HepG2 (cell line): ENCODE data around the gene ANKHD1. TPM values are rescaled to one million over a fixed set of nuclear protein-coding genes. Genes with fewer than 3 reads are reported as not detected.

ENCODE experiments used
- ATF1 ChIP-seq: IDR thresholded peaks from 2 replicates; pipeline ENCODE4 v1.6.1; 2016; ENCODE audit warnings: mild to moderate bottlenecking, control low read depth
- CBFB ChIP-seq: sonication (generic); formaldehyde crosslinking; IDR thresholded peaks from 2 replicates; pipeline ENCODE4 v1.4.0; 2020; ENCODE audit warnings: missing genetic modification reagents
- ELF1 ChIP-seq: sonication (generic); formaldehyde crosslinking; IDR thresholded peaks from 2 replicates; pipeline ENCODE4 v1.4.0; 2020; ENCODE audit warnings: missing genetic modification reagents
- FOXO1 ChIP-seq: sonication (generic); formaldehyde crosslinking; IDR thresholded peaks from 2 replicates; pipeline ENCODE4 v1.4.0; 2020; ENCODE audit warnings: missing genetic modification reagents
- HNF4A ChIP-seq: sonication (generic); formaldehyde crosslinking; IDR thresholded peaks from 2 replicates; pipeline ENCODE4 v1.4.0; 2020; ENCODE audit warnings: missing genetic modification reagents
- MYC ChIP-seq: sonication (generic); formaldehyde crosslinking; IDR thresholded peaks from 2 replicates; pipeline ENCODE4 v1.9.0; 2021; ENCODE audit warnings: missing genetic modification reagents, borderline replicate concordance
- REPIN1 ChIP-seq: sonication (generic); formaldehyde crosslinking; IDR thresholded peaks from 2 replicates; pipeline ENCODE4 v1.8.0; 2022; ENCODE audit warnings: missing genetic modification reagents, low read depth, mild to moderate bottlenecking, borderline replicate concordance
- SIX1 ChIP-seq: sonication (generic); formaldehyde crosslinking; IDR thresholded peaks from 2 replicates; pipeline ENCODE4 v1.4.0; 2020; ENCODE audit warnings: missing genetic modification reagents, borderline replicate concordance
- SP2 ChIP-seq: sonication (generic); formaldehyde crosslinking; IDR thresholded peaks from 2 replicates; pipeline ENCODE4 v1.5.1; 2020; ENCODE audit warnings: mild to moderate bottlenecking, missing genetic modification reagents
- ZFAT ChIP-seq: sonication (generic); formaldehyde crosslinking; conservative IDR thresholded peaks from 2 replicates; pipeline ENCODE4 v1.8.1; 2023; ENCODE audit warnings: missing genetic modification reagents, inconsistent platforms
- ZNF224 ChIP-seq: sonication (generic); formaldehyde crosslinking; IDR thresholded peaks from 2 replicates; pipeline ENCODE4 v1.5.0; 2020; ENCODE audit warnings: mild to moderate bottlenecking, missing genetic modification reagents
- ZNF615 ChIP-seq: sonication (generic); formaldehyde crosslinking; IDR thresholded peaks from 2 replicates; pipeline ENCODE4 v1.5.0; 2020; ENCODE audit warnings: mild to moderate bottlenecking, missing genetic modification reagents, borderline replicate concordance
- polyA plus RNA-seq, 8 experiments: library from polyadenylated mRNA; depleted of rRNA in 3 of 8; stranded (reverse) in 7 of 8; unstranded in 1 of 8; fragments of >200 nt; fragmentation: Illumina TruSeq in 4 of 8; extraction: Trizol in 4 of 8; gene quantifications; 2 replicates each; pipeline versions ENCODE4 v1.2.1 to v1.2.3, GENCODE V29; 2011 to 2016; ENCODE audit warnings: low read depth in 4 of 8, missing spikeins in 1 of 8, mixed read lengths in 1 of 8; ENCODE audit not compliant: insufficient read depth in 1 of 8
- total RNA-seq, 5 experiments: library from RNA; depleted of rRNA; stranded (reverse); fragments of >200 nt; fragmentation: Illumina TruSeq; extraction: Trizol; gene quantifications; 2 replicates each; pipeline ENCODE4 v1.2.3, GENCODE V29; 2016; ENCODE audit warnings: low read depth in 1 of 5
- TF ChIP-seq, protein P1 (sequence below): IDR thresholded peaks from 2 replicates; pipeline ENCODE4 v1.4.0; 2020; ENCODE audit warnings: mild to moderate bottlenecking, missing genetic modification reagents
- TF ChIP-seq, protein P2 (sequence below): sonication (generic); formaldehyde crosslinking; IDR thresholded peaks from 2 replicates; pipeline ENCODE4 v1.4.0; 2020; ENCODE audit warnings: missing genetic modification reagents, low read depth, mild to moderate bottlenecking, borderline replicate concordance
- TF ChIP-seq, protein P3 (sequence below): sonication (generic); formaldehyde crosslinking; IDR thresholded peaks from 2 replicates; pipeline ENCODE4 v1.4.0; 2020; ENCODE audit warnings: mild to moderate bottlenecking, missing genetic modification reagents, borderline replicate concordance
- TF ChIP-seq, protein P4 (sequence below): sonication (generic); formaldehyde crosslinking; IDR thresholded peaks from 2 replicates; pipeline ENCODE4 v1.8.1; 2023; ENCODE audit warnings: mild to moderate bottlenecking, missing genetic modification reagents
- TF ChIP-seq, protein P5 (sequence below): sonication (generic); formaldehyde crosslinking; conservative IDR thresholded peaks from 2 replicates; pipeline ENCODE4 v1.8.0; 2022; ENCODE audit warnings: low read depth, missing genetic modification reagents

ANKHD1 gene
- total and polyA plus RNA-seq, 2 of the 13 experiments (the other 11 are each of a cell fraction or from before 2014, with no cell fraction given), result 69.9 to 82.0 TPM

DNA sequence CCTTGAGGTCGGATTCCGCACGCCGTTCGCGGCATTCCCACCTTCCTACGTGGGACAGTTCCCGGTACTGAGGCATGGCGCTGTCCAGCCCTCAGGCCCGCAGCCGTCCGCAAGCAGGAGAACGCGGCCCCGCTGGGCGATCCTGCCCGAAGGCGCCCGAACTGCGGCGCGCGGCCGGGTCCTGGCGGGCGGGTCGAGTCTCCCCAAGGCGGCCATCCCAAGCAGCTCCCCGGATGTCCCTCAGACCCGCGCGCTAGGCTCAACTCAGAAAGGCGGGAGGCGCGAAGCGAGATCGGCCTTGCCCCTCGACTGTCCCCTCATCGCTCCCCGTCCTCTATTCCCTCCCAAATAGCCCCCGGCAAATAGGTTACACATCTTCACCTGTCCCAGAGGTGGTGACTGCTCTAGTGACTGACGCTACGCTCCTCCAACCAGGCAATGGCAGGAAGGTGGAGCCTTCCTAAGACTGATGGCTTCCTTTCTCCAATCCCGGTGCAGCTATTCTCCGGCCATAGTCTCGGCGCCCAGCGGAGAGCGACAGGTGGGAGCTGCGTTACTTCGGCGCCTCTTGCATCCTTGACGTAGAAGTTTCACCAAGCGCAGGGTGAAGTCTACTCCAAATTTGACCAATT lies 787 bp upstream of the ANKHD1 start (continued):
- TF ChIP-seq, protein P1, sequence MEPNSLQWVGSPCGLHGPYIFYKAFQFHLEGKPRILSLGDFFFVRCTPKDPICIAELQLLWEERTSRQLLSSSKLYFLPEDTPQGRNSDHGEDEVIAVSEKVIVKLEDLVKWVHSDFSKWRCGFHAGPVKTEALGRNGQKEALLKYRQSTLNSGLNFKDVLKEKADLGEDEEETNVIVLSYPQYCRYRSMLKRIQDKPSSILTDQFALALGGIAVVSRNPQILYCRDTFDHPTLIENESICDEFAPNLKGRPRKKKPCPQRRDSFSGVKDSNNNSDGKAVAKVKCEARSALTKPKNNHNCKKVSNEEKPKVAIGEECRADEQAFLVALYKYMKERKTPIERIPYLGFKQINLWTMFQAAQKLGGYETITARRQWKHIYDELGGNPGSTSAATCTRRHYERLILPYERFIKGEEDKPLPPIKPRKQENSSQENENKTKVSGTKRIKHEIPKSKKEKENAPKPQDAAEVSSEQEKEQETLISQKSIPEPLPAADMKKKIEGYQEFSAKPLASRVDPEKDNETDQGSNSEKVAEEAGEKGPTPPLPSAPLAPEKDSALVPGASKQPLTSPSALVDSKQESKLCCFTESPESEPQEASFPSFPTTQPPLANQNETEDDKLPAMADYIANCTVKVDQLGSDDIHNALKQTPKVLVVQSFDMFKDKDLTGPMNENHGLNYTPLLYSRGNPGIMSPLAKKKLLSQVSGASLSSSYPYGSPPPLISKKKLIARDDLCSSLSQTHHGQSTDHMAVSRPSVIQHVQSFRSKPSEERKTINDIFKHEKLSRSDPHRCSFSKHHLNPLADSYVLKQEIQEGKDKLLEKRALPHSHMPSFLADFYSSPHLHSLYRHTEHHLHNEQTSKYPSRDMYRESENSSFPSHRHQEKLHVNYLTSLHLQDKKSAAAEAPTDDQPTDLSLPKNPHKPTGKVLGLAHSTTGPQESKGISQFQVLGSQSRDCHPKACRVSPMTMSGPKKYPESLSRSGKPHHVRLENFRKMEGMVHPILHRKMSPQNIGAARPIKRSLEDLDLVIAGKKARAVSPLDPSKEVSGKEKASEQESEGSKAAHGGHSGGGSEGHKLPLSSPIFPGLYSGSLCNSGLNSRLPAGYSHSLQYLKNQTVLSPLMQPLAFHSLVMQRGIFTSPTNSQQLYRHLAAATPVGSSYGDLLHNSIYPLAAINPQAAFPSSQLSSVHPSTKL (CRISPR knock-in tag), result peak; percentile 69
- TF ChIP-seq CBFB (CRISPR knock-in tag) (no peak; the same call in 1 of the 2 replicates), ATF1 (CRISPR knock-in tag) (no peak), FOXO1 (CRISPR knock-in tag) (peak; percentile 68), ELF1 (no peak), HNF4A (peak; percentile 27; the same call in 1 of the 2 replicates), ZFAT (CRISPR knock-in tag) (no peak), ZNF615 (CRISPR knock-in tag) (no peak), REPIN1 (CRISPR knock-in tag) (peak; percentile 20; the same call in 1 of the 2 replicates), SP2 (CRISPR knock-in tag) (peak; percentile 75; the same call in 1 of the 2 replicates), SIX1 (CRISPR knock-in tag) (no peak), ZNF224 (CRISPR knock-in tag) (no peak), MYC (CRISPR knock-in tag) (peak; percentile 83)
- TF ChIP-seq, protein P2, sequence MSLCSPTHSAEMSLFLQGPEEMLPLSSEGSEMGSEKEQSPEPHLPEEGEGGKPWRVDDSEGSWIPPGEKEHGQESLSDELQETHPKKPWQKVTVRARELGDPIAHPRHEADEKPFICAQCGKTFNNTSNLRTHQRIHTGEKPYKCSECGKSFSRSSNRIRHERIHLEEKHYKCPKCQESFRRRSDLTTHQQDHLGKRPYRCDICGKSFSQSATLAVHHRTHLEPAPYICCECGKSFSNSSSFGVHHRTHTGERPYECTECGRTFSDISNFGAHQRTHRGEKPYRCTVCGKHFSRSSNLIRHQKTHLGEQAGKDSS (CRISPR knock-in tag), result peak; percentile 76; the same call in 1 of the 2 replicates
- TF ChIP-seq, protein P3, sequence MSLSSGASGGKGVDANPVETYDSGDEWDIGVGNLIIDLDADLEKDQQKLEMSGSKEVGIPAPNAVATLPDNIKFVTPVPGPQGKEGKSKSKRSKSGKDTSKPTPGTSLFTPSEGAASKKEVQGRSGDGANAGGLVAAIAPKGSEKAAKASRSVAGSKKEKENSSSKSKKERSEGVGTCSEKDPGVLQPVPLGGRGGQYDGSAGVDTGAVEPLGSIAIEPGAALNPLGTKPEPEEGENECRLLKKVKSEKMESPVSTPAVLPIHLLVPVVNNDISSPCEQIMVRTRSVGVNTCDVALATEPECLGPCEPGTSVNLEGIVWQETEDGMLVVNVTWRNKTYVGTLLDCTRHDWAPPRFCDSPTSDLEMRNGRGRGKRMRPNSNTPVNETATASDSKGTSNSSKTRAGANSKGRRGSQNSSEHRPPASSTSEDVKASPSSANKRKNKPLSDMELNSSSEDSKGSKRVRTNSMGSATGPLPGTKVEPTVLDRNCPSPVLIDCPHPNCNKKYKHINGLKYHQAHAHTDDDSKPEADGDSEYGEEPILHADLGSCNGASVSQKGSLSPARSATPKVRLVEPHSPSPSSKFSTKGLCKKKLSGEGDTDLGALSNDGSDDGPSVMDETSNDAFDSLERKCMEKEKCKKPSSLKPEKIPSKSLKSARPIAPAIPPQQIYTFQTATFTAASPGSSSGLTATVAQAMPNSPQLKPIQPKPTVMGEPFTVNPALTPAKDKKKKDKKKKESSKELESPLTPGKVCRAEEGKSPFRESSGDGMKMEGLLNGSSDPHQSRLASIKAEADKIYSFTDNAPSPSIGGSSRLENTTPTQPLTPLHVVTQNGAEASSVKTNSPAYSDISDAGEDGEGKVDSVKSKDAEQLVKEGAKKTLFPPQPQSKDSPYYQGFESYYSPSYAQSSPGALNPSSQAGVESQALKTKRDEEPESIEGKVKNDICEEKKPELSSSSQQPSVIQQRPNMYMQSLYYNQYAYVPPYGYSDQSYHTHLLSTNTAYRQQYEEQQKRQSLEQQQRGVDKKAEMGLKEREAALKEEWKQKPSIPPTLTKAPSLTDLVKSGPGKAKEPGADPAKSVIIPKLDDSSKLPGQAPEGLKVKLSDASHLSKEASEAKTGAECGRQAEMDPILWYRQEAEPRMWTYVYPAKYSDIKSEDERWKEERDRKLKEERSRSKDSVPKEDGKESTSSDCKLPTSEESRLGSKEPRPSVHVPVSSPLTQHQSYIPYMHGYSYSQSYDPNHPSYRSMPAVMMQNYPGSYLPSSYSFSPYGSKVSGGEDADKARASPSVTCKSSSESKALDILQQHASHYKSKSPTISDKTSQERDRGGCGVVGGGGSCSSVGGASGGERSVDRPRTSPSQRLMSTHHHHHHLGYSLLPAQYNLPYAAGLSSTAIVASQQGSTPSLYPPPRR (CRISPR knock-in tag), result no peak
- TF ChIP-seq, protein P4, sequence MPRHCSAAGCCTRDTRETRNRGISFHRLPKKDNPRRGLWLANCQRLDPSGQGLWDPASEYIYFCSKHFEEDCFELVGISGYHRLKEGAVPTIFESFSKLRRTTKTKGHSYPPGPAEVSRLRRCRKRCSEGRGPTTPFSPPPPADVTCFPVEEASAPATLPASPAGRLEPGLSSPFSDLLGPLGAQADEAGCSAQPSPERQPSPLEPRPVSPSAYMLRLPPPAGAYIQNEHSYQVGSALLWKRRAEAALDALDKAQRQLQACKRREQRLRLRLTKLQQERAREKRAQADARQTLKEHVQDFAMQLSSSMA (CRISPR knock-in tag), result peak; percentile 63; the same call in 1 of the 2 replicates
- TF ChIP-seq, protein P5, sequence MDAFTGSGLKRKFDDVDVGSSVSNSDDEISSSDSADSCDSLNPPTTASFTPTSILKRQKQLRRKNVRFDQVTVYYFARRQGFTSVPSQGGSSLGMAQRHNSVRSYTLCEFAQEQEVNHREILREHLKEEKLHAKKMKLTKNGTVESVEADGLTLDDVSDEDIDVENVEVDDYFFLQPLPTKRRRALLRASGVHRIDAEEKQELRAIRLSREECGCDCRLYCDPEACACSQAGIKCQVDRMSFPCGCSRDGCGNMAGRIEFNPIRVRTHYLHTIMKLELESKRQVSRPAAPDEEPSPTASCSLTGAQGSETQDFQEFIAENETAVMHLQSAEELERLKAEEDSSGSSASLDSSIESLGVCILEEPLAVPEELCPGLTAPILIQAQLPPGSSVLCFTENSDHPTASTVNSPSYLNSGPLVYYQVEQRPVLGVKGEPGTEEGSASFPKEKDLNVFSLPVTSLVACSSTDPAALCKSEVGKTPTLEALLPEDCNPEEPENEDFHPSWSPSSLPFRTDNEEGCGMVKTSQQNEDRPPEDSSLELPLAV (CRISPR knock-in tag), result no peak
